OCI-LY1 (cell line): Measurements from ENCODE around the gene NOM1.

ENCODE experiments used
- H2AFZ ChIP-seq: fragments of 200-600 bp; sonication (generic), shearing (Covaris generic); 2 replicates; pipeline ENCODE4 v1.6.0; 2014; ENCODE audit warnings: antibody characterized with exemption, mild to moderate bottlenecking, low read length
- H3F3A ChIP-seq: fragments of 200-600 bp; sonication (generic), shearing (Covaris generic); 2 replicates; pipeline ENCODE4 v1.6.0; 2014; ENCODE audit warnings: mild to moderate bottlenecking, antibody characterized with exemption, low read length, moderate library complexity; ENCODE audit not compliant: insufficient read depth
- H3K27ac ChIP-seq: fragments of 200-600 bp; sonication (generic); 2 replicates; pipeline ENCODE4 v1.5.1; 2014; ENCODE audit warnings: low read length, mixed run types, mild to moderate bottlenecking, low read depth; ENCODE audit not compliant: poor library complexity, severe bottlenecking
- H3K27me3 ChIP-seq: fragments of 200-600 bp; sonication (generic); 2 replicates; pipeline ENCODE4 v1.6.0; 2014; ENCODE audit warnings: antibody characterized with exemption, mild to moderate bottlenecking, low read length, moderate library complexity; ENCODE audit not compliant: insufficient read depth
- H3K36me3 ChIP-seq: fragments of 200-600 bp; sonication (generic); 2 replicates; pipeline ENCODE4 v1.6.1; 2014; ENCODE audit warnings: mild to moderate bottlenecking, antibody characterized with exemption, low read length, moderate library complexity, mixed read lengths; ENCODE audit not compliant: insufficient read depth
- H3K4me1 ChIP-seq: fragments of 200-600 bp; sonication (generic); 2 replicates; pipeline ENCODE4 v1.5.1; 2014; ENCODE audit warnings: mild to moderate bottlenecking, low read length, moderate library complexity; ENCODE audit not compliant: insufficient read depth, severe bottlenecking
- H3K4me2 ChIP-seq: fragments of 200-600 bp; sonication (generic), shearing (Covaris generic); 2 replicates; pipeline ENCODE4 v1.6.1; 2014; ENCODE audit warnings: low read length
- H3K4me3 ChIP-seq: fragments of 200-600 bp; sonication (generic); 2 replicates; pipeline ENCODE4 v1.5.1; 2014; ENCODE audit warnings: low read length, low read depth, mild to moderate bottlenecking, mixed read lengths; ENCODE audit not compliant: poor library complexity, severe bottlenecking
- H3K79me2 ChIP-seq: fragments of 200-600 bp; shearing (Covaris generic); 2 replicates; pipeline ENCODE4 v1.6.1; 2016; ENCODE audit warnings: mixed run types, low read length, mixed read lengths; ENCODE audit not compliant: insufficient read depth
- H3K9ac ChIP-seq: fragments of 200-600 bp; sonication (generic), shearing (Covaris generic); 2 replicates; pipeline ENCODE4 v1.6.1; 2014; ENCODE audit warnings: mild to moderate bottlenecking, low read length, mixed read lengths
- H3K9me2 ChIP-seq: fragments of 200-600 bp; sonication (generic), shearing (Covaris generic); 2 replicates; pipeline ENCODE4 v1.6.1; 2014; ENCODE audit warnings: low read depth, mild to moderate bottlenecking, low read length, mixed read lengths
- H3K9me3 ChIP-seq: fragments of 200-600 bp; shearing (Covaris generic); 2 replicates; pipeline ENCODE4 v1.6.1; 2014; ENCODE audit warnings: low read length, mixed read lengths
- H4K20me1 ChIP-seq: fragments of 200-600 bp; sonication (generic), shearing (Covaris generic); 2 replicates; pipeline ENCODE4 v1.6.0; 2016; ENCODE audit warnings: mild to moderate bottlenecking, low read length; ENCODE audit not compliant: insufficient read depth
- EZH2 ChIP-seq: fragments of 200-600 bp; sonication (generic), shearing (Covaris generic); IDR thresholded peaks from 2 replicates; pipeline ENCODE4 v1.8.0; 2017; ENCODE audit warnings: borderline replicate concordance, mixed run types, mild to moderate bottlenecking, antibody characterized with exemption, low read length, moderate library complexity, mixed read lengths
- TF ChIP-seq, protein P1 (sequence below): fragments of 200-600 bp; sonication (generic), shearing (Covaris generic); IDR thresholded peaks from 2 replicates; pipeline ENCODE4 v1.5.1; 2017; ENCODE audit warnings: mild to moderate bottlenecking, antibody characterized with exemption, low read length, moderate library complexity, mixed read lengths

NOM1 gene

DNA sequence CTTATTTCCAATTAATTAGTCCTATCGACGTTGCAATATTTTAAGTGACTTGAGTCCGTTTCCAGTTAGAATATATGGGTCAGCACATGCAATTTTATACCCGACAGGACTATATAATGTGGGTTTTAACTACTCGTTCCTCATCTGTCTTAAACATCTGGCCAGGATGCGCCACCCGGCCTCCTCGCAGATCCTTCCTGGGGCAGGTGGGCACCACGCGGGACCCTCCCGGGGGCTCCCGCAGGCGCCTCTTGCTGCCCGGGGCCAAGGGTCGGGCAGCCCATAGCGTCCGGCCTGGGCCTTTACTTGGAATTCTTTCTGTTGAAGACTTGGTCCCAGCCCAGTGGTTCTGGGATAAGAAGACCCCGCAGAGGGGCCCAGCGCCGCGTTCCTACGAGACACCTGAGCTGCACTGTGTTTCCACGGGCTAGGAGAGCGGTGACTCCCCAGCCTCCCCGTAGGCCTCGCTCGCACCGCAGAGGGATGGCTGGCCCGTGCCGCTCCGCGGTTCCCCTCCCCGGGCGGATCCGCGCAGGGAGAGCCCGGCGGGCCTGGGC lies 71.1 kb downstream of the NOM1 start:
- TF ChIP-seq, protein P1, sequence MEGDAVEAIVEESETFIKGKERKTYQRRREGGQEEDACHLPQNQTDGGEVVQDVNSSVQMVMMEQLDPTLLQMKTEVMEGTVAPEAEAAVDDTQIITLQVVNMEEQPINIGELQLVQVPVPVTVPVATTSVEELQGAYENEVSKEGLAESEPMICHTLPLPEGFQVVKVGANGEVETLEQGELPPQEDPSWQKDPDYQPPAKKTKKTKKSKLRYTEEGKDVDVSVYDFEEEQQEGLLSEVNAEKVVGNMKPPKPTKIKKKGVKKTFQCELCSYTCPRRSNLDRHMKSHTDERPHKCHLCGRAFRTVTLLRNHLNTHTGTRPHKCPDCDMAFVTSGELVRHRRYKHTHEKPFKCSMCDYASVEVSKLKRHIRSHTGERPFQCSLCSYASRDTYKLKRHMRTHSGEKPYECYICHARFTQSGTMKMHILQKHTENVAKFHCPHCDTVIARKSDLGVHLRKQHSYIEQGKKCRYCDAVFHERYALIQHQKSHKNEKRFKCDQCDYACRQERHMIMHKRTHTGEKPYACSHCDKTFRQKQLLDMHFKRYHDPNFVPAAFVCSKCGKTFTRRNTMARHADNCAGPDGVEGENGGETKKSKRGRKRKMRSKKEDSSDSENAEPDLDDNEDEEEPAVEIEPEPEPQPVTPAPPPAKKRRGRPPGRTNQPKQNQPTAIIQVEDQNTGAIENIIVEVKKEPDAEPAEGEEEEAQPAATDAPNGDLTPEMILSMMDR = no peak
- no peak for TF ChIP-seq EZH2
- H3K27ac ChIP-seq = no peak overlapping the region
- no peak overlapping the region for H3K9ac ChIP-seq
- H3F3A ChIP-seq = no peaks in the 10 kb centered on the region
- no peaks in the 10 kb centered on the region for H3K9me3 ChIP-seq
- H3K4me1 ChIP-seq = no peaks in the 10 kb centered on the region
- no peak overlapping the region for H2AFZ ChIP-seq
- no peaks in the 10 kb centered on the region for H3K9me2 ChIP-seq
- H3K27me3 ChIP-seq = peaks cover 20% of the 10 kb centered on the region; the same call in 1 of the 2 replicates
- no peaks in the 10 kb centered on the region for H4K20me1 ChIP-seq
- no peak overlapping the region for H3K4me3 ChIP-seq
- no peak overlapping the region for H3K4me2 ChIP-seq
- H3K36me3 ChIP-seq = no peaks in the 10 kb centered on the region
- H3K79me2 ChIP-seq = no peaks in the 10 kb centered on the region

DNA sequence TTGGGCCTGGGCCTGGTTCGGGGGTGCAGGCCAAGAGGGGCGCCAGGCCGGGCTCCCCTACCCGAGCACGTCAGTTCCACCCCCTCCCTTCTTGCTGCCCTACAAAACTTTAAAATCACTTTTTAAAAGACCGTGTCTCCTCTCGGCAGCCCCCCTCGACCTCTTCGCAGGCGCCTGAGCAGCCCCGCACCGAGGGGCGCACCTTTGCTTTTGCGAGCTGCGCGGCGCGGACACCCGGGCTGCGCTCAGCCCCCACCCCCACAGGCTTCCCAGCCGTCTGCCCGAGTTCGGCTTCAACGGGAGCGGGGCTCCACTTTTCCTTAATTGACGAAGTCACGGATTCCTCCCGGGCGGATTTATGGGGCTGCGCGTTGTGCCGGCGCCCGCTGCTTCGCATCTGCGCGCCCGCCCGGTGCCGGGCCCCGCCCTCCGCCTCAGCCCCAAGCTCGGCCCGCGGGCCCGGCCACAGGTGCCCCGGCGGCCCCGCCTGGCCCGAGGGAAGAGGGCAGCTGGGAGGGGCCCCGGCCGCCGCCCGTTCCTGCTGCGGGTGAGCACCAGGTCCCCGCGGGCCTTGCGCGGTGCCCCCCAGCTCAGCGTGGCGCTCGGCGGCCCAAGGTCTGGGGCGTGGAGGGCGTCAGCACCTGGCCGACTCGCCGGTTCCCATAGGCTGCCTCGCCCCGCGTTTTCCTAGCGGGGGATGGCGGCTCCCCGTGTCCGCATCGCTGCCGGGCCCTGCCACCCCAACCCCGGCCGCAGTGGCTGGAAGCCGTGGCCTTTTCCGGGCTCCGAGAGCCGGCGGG lies 71.8 kb downstream of the NOM1 start:
- no peak overlapping the region for H3K4me2 ChIP-seq
- no peaks in the 10 kb centered on the region for H3K79me2 ChIP-seq
- TF ChIP-seq, protein P1 = no peak
- no peak for TF ChIP-seq EZH2
- no peaks in the 10 kb centered on the region for H4K20me1 ChIP-seq
- no peaks in the 10 kb centered on the region for H3F3A ChIP-seq
- H3K27me3 ChIP-seq = peaks cover 23% of the 10 kb centered on the region; the same call in 1 of the 2 replicates
- no peaks in the 10 kb centered on the region for H3K4me1 ChIP-seq
- no peak overlapping the region for H3K27ac ChIP-seq
- H3K36me3 ChIP-seq = no peaks in the 10 kb centered on the region
- no peaks in the 10 kb centered on the region for H3K9me3 ChIP-seq
- no peaks in the 10 kb centered on the region for H3K9me2 ChIP-seq
- no peak overlapping the region for H3K9ac ChIP-seq
- H2AFZ ChIP-seq = no peak overlapping the region
- H3K4me3 ChIP-seq = no peak overlapping the region

DNA sequence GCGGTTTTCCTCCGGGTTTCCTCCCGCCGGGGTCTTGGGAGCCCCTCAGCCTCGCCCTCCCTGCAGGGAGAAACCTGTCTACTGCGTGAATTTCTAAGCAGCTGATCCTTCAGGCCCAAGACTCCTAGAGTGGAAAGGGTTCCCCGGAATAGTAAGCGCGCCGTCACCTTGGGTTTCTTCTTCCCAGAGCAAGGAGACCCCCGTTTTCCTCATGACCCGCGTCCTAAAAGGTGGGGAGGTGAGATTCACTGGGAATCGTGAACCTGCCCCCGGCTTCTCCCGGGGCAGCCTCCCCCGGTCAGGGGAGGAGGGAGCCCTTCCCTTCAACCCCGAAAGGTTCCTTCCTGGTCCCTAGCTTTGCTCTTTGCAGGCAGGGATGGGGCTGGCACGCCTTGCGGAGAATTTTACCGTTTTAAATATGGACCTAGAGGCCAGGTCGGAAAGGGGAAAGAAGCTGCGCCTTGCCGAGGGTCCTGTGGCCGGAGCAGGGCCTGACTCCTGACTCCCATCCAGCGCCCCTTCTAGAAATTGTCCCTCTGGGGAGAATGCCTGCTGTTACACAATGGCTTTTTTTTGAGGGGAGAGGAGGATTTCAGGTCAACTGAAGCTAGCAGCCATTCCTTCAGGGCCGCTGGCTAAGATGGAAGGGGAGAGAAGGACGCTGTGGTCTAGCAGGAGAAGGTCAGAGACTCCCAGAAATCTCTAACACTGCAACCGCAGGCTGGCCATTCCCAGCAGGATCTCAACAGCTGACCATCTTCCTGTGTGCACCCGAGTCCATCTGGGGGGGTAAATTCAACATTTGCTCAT lies 72.6 kb downstream of the NOM1 start:
- H3K4me1 ChIP-seq = no peaks in the 10 kb centered on the region
- H4K20me1 ChIP-seq = no peaks in the 10 kb centered on the region
- H3K4me2 ChIP-seq = no peak overlapping the region
- H3K9me3 ChIP-seq = no peaks in the 10 kb centered on the region
- H3F3A ChIP-seq = no peaks in the 10 kb centered on the region
- TF ChIP-seq, protein P1 = no peak
- no peak for TF ChIP-seq EZH2
- H3K79me2 ChIP-seq = no peaks in the 10 kb centered on the region
- no peak overlapping the region for H3K9ac ChIP-seq
- H3K36me3 ChIP-seq = no peaks in the 10 kb centered on the region
- peaks cover 23% of the 10 kb centered on the region; the same call in 1 of the 2 replicates for H3K27me3 ChIP-seq
- no peaks in the 10 kb centered on the region for H3K9me2 ChIP-seq
- H3K27ac ChIP-seq = no peak overlapping the region
- no peak overlapping the region for H2AFZ ChIP-seq
- no peak overlapping the region for H3K4me3 ChIP-seq
